K562 (cell line): ENCODE data around the gene SERPING1. TPM values are rescaled to one million over a fixed set of nuclear protein-coding genes. Genes with fewer than 3 reads are reported as not detected.
A peak's percentile ranks its signal among the peaks of the same experiment; 100 is the strongest.

Experiments used
- BACH1 ChIP-seq: fragments of 200-800 bp; sonication (Bioruptor generic); IDR thresholded peaks from 2 replicates; pipeline ENCODE4 v1.6.1; 2016; ENCODE audit warnings: missing genetic modification characterization, missing compliant biosample characterization
- CBFA2T3 ChIP-seq: fragments of 450-650 bp; IDR thresholded peaks from 2 replicates; pipeline ENCODE4 v1.6.1; 2017
- HMG20B ChIP-seq: fragments of 250-450 bp; sonication (Bioruptor Pico); IDR thresholded peaks from 2 replicates; pipeline ENCODE4 v1.5.0; 2021; ENCODE audit warnings: mild to moderate bottlenecking
- NBN ChIP-seq: fragments of 450-650 bp; IDR thresholded peaks from 2 replicates; pipeline ENCODE4 v1.6.1; 2016; ENCODE audit warnings: low read depth, mild to moderate bottlenecking
- NCOA2 ChIP-seq, 2 experiments: fragments of 450-650 bp; IDR thresholded peaks; 2 replicates each; pipeline ENCODE4 v1.6.1; 2018; ENCODE audit warnings: mild to moderate bottlenecking in 2 of 2, moderate library complexity in 1 of 2; ENCODE audit not compliant: partially characterized antibody in 2 of 2
- NEUROD1 ChIP-seq: fragments of 150-350 bp; IDR thresholded peaks from 2 replicates; pipeline ENCODE4 v1.6.1; 2014; ENCODE audit warnings: borderline replicate concordance, low read length, low read depth; ENCODE audit not compliant: partially characterized antibody
- NFATC3 ChIP-seq: fragments of 450-650 bp; IDR thresholded peaks from 2 replicates; pipeline ENCODE4 v1.6.1; 2017; ENCODE audit warnings: mild to moderate bottlenecking
- NFIX ChIP-seq: fragments of 250-450 bp; sonication (Bioruptor Pico); IDR thresholded peaks from 2 replicates; pipeline ENCODE4 v1.4.0; 2020; ENCODE audit warnings: low read depth, mild to moderate bottlenecking, moderate library complexity
- PHF8 ChIP-seq: fragments of 200-600 bp; sonication (generic); IDR thresholded peaks from 2 replicates; pipeline ENCODE4 v1.6.1; 2012; ENCODE audit warnings: mixed run types, mild to moderate bottlenecking, inconsistent platforms, low read length, moderate library complexity, borderline replicate concordance
- POLR2B ChIP-seq: fragments of 450-650 bp; IDR thresholded peaks from 2 replicates; pipeline ENCODE4 v1.6.1; 2018; ENCODE audit warnings: low read depth; ENCODE audit not compliant: partially characterized antibody
- SIN3A ChIP-seq, 2 experiments: fragments of 150-350 bp in 1 of 2; IDR thresholded peaks; 2 replicates each; pipeline ENCODE4 v1.6.1; 2011 to 2016; ENCODE audit warnings: borderline replicate concordance in 2 of 2, low read depth in 2 of 2, low read length in 2 of 2, mild to moderate bottlenecking in 2 of 2, moderate library complexity in 2 of 2; ENCODE audit not compliant: control insufficient read depth in 1 of 2
- SP1 ChIP-seq: sonication (generic); formaldehyde crosslinking; IDR thresholded peaks from 2 replicates; pipeline ENCODE4 v1.8.1; 2022; ENCODE audit warnings: mild to moderate bottlenecking, missing genetic modification reagents
- TCF7 ChIP-seq: sonication (generic); IDR thresholded peaks from 2 replicates; pipeline ENCODE4 v1.6.1; 2016; ENCODE audit warnings: antibody characterized with exemption, borderline replicate concordance
- ZNF165 ChIP-seq: fragments of 250-450 bp; sonication (Bioruptor Pico); IDR thresholded peaks from 2 replicates; pipeline ENCODE4 v1.4.0; 2020; ENCODE audit warnings: borderline replicate concordance
- ZNF175 ChIP-seq: fragments of 200-800 bp; sonication (Bioruptor generic); IDR thresholded peaks from 2 replicates; pipeline ENCODE4 v1.6.1; 2016; ENCODE audit warnings: low read depth, mild to moderate bottlenecking, missing genetic modification characterization, missing compliant biosample characterization
- ZNF668 ChIP-seq: fragments of 250-450 bp; sonication (Bioruptor Pico); IDR thresholded peaks from 2 replicates; pipeline ENCODE4 v1.8.0; 2022; ENCODE audit warnings: mild to moderate bottlenecking, inconsistent platforms
- polyA plus RNA-seq, 8 experiments: library from polyadenylated mRNA; depleted of rRNA in 4 of 8; stranded (reverse) in 5 of 8; unstranded in 3 of 8; fragments of >200 nt; fragmentation: Nextera tagmentation in 2 of 8; fragmentation: Illumina TruSeq in 1 of 8; extraction: Ambion mirVana in 2 of 8; extraction: Trizol in 1 of 8; gene quantifications; 2 replicates each; pipeline versions ENCODE4 v1.2.1 to v1.2.3, GENCODE V29; 2011 to 2014; ENCODE audit warnings: inconsistent platforms in 1 of 8, missing spikeins in 1 of 8
- total RNA-seq, 7 experiments: library from RNA; depleted of rRNA in 6 of 7; stranded (reverse); fragments of >200 nt in 6 of 7; fragmentation: Illumina TruSeq in 2 of 7; extraction: Trizol in 2 of 7; gene quantifications; 2 replicates each; pipeline versions ENCODE4 v1.2.1 to v1.2.3, GENCODE V29; 2011 to 2021; ENCODE audit warnings: low replicate concordance in 1 of 7
- TF ChIP-seq, protein P1 (sequence below): fragments of 150-350 bp; conservative IDR thresholded peaks from 2 replicates; pipeline ENCODE4 v1.6.1; 2014; ENCODE audit warnings: low read length
- TF ChIP-seq, protein P2 (sequence below), 2 experiments: fragments of 450-650 bp in 1 of 2; sonication (generic) in 1 of 2; formaldehyde crosslinking in 1 of 2; IDR thresholded peaks in 1 of 2; conservative IDR thresholded peaks in 1 of 2; 2 replicates each; pipeline versions ENCODE4 v1.6.1 to v1.8.1; 2016 to 2023; ENCODE audit warnings: mild to moderate bottlenecking in 2 of 2, moderate library complexity in 2 of 2, inconsistent platforms in 1 of 2, missing genetic modification reagents in 1 of 2
- TF ChIP-seq, protein P3 (sequence below), 3 experiments: IDR thresholded peaks in 2 of 3; conservative IDR thresholded peaks in 1 of 3; 2 replicates each; pipeline ENCODE4 v1.5.1; 2011 to 2012; ENCODE audit warnings: low read length in 3 of 3, mild to moderate bottlenecking in 3 of 3, control low read depth in 2 of 3, improper control_type of control experiment in 1 of 3, inconsistent platforms in 1 of 3, low read depth in 1 of 3, mixed read lengths in 1 of 3, moderate library complexity in 1 of 3; ENCODE audit not compliant: insufficient read depth in 2 of 3
- TF ChIP-seq, protein P4 (sequence below): fragments of 450-650 bp; IDR thresholded peaks from 2 replicates; pipeline ENCODE4 v1.6.1; 2017; ENCODE audit warnings: mild to moderate bottlenecking, moderate library complexity

SERPING1 gene
- total and polyA plus RNA-seq, 9 of the 15 experiments (the other 6 are each of a cell fraction or from before 2014, with no cell fraction given) = 0.10 to 1.00 (median 0.21) TPM; not detected in 2

DNA sequence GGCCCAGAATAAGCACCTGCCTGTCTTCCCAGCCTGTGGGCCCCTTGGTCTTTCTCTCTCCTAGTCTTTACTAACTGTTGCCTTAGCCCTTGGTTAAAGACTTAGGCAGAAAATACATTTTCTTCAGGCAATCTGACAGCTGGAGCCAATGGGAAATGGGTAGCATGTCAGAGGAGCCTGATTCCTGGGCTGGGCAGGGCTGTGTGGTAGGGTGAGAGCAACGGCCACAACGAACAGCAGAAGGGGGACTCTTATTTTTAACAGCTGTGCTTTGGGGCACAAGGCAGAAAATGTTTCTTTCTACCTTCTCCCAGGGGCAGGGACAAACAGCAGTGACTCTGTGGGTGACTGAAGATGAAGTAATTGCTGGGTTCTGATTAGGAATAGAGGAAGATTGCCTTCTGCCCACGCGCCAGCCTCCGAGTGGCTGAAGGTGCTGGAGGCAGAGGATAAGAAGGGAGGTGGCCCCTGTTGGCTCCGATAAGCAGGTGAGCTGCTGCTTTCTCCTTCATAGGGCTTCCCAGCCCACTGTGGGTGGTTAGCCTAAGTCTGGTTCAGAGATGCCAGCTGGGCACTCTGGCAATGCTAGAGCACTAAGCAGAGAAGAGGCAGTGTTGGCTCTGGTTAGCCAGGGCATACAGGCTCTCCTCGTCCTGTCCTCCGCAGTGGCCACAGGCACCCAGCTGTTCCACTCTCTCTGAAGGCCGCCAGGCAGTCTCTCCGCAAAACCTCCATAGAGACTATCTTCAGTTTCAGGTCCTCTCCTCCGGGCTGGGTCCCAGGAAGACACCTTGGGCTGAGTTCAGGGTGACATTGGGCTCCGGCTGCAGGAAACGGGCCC, 50.7 kb downstream of the SERPING1 start (continued):
- TF ChIP-seq, protein P1, sequence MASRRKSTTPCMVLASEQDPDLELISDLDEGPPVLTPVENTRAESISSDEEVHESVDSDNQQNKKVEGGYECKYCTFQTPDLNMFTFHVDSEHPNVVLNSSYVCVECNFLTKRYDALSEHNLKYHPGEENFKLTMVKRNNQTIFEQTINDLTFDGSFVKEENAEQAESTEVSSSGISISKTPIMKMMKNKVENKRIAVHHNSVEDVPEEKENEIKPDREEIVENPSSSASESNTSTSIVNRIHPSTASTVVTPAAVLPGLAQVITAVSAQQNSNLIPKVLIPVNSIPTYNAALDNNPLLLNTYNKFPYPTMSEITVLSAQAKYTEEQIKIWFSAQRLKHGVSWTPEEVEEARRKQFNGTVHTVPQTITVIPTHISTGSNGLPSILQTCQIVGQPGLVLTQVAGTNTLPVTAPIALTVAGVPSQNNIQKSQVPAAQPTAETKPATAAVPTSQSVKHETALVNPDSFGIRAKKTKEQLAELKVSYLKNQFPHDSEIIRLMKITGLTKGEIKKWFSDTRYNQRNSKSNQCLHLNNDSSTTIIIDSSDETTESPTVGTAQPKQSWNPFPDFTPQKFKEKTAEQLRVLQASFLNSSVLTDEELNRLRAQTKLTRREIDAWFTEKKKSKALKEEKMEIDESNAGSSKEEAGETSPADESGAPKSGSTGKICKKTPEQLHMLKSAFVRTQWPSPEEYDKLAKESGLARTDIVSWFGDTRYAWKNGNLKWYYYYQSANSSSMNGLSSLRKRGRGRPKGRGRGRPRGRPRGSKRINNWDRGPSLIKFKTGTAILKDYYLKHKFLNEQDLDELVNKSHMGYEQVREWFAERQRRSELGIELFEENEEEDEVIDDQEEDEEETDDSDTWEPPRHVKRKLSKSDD = no peak
- no peak for TF ChIP-seq ZNF668
- TF ChIP-seq, protein P2, sequence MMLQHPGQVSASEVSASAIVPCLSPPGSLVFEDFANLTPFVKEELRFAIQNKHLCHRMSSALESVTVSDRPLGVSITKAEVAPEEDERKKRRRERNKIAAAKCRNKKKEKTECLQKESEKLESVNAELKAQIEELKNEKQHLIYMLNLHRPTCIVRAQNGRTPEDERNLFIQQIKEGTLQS (IDR thresholded peaks at IDR 0.05) = peak; percentile 57
- TF ChIP-seq, protein P2 (CRISPR knock-in tag; conservative IDR thresholded peaks at IDR 0.05) = no peak
- TF ChIP-seq NEUROD1 = peak; percentile 76
- TF ChIP-seq NFIX = no peak
- TF ChIP-seq ZNF175 (CRISPR knock-in tag) = peak; percentile 74; the same call in 1 of the 2 replicates
- peak; percentile 99 for TF ChIP-seq CBFA2T3
- no peak; the same call in 1 of the 2 replicates for TF ChIP-seq BACH1
- TF ChIP-seq, protein P3, sequence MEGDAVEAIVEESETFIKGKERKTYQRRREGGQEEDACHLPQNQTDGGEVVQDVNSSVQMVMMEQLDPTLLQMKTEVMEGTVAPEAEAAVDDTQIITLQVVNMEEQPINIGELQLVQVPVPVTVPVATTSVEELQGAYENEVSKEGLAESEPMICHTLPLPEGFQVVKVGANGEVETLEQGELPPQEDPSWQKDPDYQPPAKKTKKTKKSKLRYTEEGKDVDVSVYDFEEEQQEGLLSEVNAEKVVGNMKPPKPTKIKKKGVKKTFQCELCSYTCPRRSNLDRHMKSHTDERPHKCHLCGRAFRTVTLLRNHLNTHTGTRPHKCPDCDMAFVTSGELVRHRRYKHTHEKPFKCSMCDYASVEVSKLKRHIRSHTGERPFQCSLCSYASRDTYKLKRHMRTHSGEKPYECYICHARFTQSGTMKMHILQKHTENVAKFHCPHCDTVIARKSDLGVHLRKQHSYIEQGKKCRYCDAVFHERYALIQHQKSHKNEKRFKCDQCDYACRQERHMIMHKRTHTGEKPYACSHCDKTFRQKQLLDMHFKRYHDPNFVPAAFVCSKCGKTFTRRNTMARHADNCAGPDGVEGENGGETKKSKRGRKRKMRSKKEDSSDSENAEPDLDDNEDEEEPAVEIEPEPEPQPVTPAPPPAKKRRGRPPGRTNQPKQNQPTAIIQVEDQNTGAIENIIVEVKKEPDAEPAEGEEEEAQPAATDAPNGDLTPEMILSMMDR (IDR thresholded peaks at IDR 0.05 in 2 of 3, conservative IDR thresholded peaks at IDR 0.05 in 1 of 3; ENCODE audit: insufficient read depth in 2 of 3, low read depth in 1 of 3, low read length in 3 of 3) = no peak
- TF ChIP-seq PHF8 = no peak
- TF ChIP-seq TCF7 = peak; percentile 88
- TF ChIP-seq, protein P4, sequence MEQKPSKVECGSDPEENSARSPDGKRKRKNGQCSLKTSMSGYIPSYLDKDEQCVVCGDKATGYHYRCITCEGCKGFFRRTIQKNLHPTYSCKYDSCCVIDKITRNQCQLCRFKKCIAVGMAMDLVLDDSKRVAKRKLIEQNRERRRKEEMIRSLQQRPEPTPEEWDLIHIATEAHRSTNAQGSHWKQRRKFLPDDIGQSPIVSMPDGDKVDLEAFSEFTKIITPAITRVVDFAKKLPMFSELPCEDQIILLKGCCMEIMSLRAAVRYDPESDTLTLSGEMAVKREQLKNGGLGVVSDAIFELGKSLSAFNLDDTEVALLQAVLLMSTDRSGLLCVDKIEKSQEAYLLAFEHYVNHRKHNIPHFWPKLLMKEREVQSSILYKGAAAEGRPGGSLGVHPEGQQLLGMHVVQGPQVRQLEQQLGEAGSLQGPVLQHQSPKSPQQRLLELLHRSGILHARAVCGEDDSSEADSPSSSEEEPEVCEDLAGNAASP = no peak
- no peak for TF ChIP-seq POLR2B
- TF ChIP-seq SP1 (CRISPR knock-in tag) = peak; percentile 64; the same call in 1 of the 2 replicates
- no peak for TF ChIP-seq SIN3A (IDR thresholded peaks at IDR 0.05; ENCODE audit: borderline replicate concordance in 2 of 2, control insufficient read depth in 1 of 2, low read depth in 2 of 2, low read length in 2 of 2)
- 0 out of 2 replicates have a peak, but pooled peaks have one; percentile 25 for TF ChIP-seq NBN
- TF ChIP-seq NFATC3 = no peak
- TF ChIP-seq HMG20B (CRISPR knock-in tag) = no peak
- no peak for TF ChIP-seq ZNF165 (CRISPR knock-in tag)
- TF ChIP-seq NCOA2 (IDR thresholded peaks at IDR 0.05; ENCODE audit: partially characterized antibody in 2 of 2) = no peak
